GM06990 (cell line): ENCODE measurements around the gene IGF1R.

ENCODE experiments used
- DNase-seq: peaks from one replicate; pipeline ENCODE4 v3.0.0-alpha.2; 2011; ENCODE audit not compliant: insufficient read length; ENCODE audit errors: extremely low read depth
- H3K27me3 ChIP-seq: replicated peaks from 2 replicates; pipeline ENCODE4 v1.6.0; 2011; ENCODE audit warnings: low read length; ENCODE audit not compliant: control insufficient read depth, insufficient read depth
- H3K36me3 ChIP-seq: 2 replicates; pipeline ENCODE4 v1.5.1; 2011; ENCODE audit warnings: low read length; ENCODE audit not compliant: control insufficient read depth, insufficient read depth
- H3K4me3 ChIP-seq: replicated peaks from 2 replicates; pipeline ENCODE4 v1.5.1; 2011; ENCODE audit warnings: low read depth, mild to moderate bottlenecking, control low read depth, low read length
- CTCF ChIP-seq: IDR thresholded peaks from 2 replicates; pipeline ENCODE4 v1.5.1; 2011; ENCODE audit warnings: low read length, control low read depth, mild to moderate bottlenecking, inconsistent platforms; ENCODE audit not compliant: insufficient read depth, poor library complexity, severe bottlenecking

The IGF1R gene

DNA sequence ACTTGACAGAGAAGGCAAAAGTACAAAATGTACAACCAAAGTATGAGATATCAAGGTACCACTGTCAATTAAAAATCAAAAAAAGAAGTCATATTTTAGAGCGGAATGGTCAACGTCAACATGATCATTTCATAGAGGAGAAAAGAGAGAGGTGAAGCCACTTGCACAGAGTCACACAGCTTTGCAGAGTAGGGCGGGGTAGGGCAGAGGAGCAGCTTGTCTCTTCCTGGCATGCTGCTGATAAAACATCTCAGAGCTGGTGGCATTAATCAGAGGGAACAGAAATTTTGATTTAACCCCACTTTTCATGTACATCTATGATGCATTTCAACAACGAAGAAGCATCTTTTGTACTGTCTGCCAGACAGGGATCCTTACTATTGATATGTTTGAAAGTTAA is 5.2 kb upstream of the IGF1R start:
- Histone ChIP-seq H3K27me3 (no peaks in the 10 kb centered on the region; the same call in 1 of the 2 replicates), H3K36me3 (no peaks in the 10 kb centered on the region), H3K4me3 (no peak overlapping the region)
- TF ChIP-seq CTCF, result no peak
- DNase-seq, result no peak

DNA sequence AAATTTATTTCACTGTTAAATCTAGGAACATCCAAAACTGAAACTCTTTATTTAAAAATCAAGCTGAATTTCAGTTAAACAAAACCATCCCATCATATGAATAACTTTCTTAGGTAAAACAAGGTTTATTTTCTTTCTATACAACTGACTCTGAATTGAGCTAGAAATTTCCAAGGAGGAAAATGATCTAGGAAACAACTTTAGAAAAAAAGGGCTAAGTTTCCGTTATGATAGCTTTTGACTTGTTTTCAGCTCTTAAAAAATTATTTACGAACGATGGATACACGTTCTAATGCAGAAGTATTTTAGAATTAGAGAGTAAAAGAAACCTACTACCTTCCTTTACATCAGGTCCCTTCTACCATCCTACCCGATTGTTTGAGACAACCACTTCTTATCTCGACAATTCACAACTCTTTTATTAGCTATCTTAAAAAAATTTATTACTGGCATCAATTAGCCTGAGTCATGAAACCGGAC is 1.8 kb upstream of the IGF1R start:
- no peak for TF ChIP-seq CTCF
- H3K4me3 ChIP-seq, result peak overlapping the region; percentile 68; the same call in 1 of the 2 replicates
- no peak for DNase-seq
- no peaks in the 10 kb centered on the region; the same call in none of the 2 replicates for H3K27me3 ChIP-seq
- no peaks in the 10 kb centered on the region for H3K36me3 ChIP-seq

- peak; percentile 62 for DNase-seq
- peak overlapping the region; percentile 68 for H3K4me3 ChIP-seq
- H3K36me3 ChIP-seq, result no peaks in the 10 kb centered on the region
- no peak for TF ChIP-seq CTCF
- H3K27me3 ChIP-seq, result no peaks in the 10 kb centered on the region; the same call in none of the 2 replicates
Observed at GRCh38 chr15:98647026-98647773, 1.1 kb upstream of the IGF1R start.

- H3K27me3 ChIP-seq, result no peaks in the 10 kb centered on the region; the same call in none of the 2 replicates
- peak; percentile 57 for DNase-seq
- peak overlapping the region; percentile 65 for H3K4me3 ChIP-seq
- no peaks in the 10 kb centered on the region for H3K36me3 ChIP-seq
- TF ChIP-seq CTCF, result peak; percentile 10
Observed at GRCh38 chr15:98648654-98649471, 524 bp downstream of the IGF1R start.

DNA sequence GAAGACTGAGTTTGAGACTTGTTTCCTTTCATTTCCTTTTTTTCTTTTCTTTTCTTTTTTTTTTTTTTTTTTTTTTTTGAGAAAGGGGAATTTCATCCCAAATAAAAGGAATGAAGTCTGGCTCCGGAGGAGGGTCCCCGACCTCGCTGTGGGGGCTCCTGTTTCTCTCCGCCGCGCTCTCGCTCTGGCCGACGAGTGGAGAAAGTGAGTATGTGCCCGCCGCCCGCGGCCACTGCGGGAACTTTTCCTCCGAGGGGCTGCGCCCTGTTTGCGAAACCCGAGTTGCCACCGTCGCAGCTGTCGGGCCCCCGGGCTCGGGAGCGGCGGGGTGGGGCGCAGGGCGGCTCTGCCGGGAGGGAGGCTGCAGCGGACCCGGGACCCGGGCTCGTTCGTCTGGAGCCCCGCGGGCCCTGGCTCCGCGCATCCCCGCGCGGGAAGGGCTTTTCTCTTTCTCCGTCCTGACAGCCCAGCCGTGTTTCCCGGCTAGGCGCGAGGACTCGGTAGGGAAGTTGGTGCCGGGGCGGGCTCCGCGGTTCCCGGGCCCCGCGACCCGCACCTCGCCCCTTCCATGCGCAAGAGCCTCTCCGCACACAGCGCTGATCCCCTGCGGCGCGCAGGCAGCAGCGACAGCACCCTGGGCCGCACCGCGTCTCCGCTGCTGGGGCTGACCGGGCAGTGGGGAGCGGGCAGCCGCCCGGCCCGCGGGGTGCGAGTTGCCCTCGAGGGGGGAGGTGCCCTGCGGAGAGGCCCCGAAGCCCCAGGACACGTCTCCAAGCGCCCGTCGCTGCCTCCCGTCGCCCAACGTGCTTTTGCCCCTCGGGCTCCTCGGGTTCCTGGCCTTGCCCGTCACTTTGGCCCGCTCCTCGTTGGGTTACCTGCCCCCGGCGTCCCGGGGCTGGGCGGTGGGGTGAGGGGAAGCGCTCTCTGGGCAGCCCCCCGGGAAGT is 1.4 kb downstream of the IGF1R start:
- no peak for TF ChIP-seq CTCF
- Histone ChIP-seq H3K4me3 (peak overlapping the region; percentile 47), H3K36me3 (no peaks in the 10 kb centered on the region), H3K27me3 (no peaks in the 10 kb centered on the region; the same call in none of the 2 replicates)
- DNase-seq, result peak; percentile 22
